Central memory CD4-positive, alpha-beta T cell (primary cell): ENCODE measurements around the gene CD300H.
"Not testable (repeated sequence)": the region's sequence is repeated elsewhere in the genome, so short reads cannot be mapped to it uniquely, and the experiment has no call there.

Experiments
- DNase-seq: peaks from one replicate; pipeline ENCODE4 v3.0.0; 2022

The CD300H gene

GRCh38 chr17:74525465-74525725 lies 41.9 kb downstream of the CD300H start:
- no peak for DNase-seq

DNA sequence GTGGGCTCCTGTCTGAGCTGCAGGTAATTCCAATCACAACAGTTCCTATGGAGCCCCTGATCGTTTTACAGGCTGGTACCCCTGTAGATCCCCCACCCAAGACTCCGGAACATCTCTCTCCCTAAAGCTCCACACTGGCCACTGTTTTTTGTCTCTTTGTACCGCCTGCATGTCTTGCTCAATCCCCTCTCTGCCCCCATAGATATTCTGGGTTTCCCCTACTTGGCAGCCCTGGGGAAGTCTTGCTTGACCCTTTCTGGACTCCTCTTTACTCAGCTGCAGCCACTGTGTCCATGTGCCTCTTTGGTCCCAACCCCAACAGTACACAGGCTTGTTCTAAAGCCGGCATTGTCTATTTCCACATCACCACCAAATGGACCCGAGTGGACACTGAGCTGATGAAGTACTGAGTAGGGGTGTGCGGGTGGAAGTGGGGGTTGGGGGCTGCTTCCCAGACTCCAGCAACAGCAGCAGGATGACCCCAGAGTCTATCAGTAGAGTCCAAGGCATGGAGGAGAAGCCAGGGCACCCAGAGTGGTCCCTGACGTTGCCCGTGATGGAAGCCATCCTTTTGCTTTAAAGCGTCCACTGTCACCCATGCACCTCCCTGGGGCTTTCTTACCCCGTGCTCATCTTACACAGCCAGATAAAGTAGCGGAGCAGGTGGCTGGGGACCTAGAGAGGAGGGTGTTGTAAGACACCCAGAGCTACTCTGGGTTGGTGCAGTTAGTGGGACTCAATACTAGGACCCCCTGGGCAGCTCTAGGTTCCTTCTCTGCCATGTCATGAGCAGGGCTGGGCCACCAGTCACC lies 42.5 kb downstream of the CD300H start:
- no peak for DNase-seq

DNA sequence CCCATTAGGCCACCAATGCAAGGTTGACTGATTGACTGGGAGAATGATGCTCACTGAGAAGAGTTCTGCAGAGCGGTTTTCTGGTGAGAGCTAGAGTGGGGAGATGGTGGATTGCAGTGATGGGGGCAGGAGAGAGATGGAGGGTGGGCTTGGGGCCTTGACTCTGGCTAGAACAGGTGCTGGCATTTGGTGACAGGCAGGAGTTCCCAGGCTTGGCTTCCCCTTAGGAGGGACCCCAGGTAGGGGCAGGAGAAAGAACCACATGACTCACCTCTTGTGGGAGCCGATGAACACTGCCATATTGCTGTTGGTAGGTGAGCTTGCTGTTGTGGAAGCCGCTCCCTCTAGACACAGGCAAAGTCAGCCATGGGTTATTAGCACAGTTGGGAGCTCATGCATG lies 44.0 kb downstream of the CD300H start:
- no peak for DNase-seq

DNA sequence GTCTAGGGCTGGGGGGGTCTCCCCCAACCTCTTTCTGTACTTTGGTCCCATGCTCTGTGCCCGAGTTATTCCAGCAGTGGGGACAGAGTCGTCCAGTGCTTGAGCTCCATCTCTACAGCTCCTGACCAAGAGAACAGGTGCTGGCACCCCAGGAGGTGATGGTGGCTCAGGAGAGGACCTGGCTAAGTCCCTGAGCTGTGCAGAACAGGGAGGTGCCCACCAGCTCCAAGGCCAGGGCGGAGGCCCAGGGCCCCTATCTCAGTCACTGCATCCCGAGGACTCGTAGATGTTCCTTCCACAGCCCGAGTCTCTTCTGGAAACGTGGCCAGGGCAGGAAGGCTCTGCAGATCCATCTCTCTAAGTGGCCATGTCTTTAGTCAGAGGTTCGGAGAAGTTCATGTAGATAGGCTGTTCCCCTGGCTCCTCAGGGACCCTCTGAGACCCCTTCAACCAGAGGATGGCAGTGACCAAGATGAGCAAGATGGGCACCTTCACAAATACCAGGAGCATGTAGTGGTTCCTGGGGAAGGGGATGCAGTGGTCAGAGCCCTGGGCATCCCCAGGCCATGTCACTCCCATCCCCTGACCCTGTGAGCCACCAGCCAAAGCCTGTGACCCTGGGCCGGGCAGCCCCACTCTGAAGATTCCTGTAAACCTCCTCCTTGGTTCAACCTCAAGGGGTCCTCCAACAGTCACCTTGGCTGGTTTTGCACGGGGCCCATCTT lies 44.8 kb downstream of the CD300H start:
- no peak for DNase-seq

- no peak for DNase-seq
These were observed 45.6 kb downstream of the CD300H start for GRCh38 chr17:74521701-74522201.

DNA sequence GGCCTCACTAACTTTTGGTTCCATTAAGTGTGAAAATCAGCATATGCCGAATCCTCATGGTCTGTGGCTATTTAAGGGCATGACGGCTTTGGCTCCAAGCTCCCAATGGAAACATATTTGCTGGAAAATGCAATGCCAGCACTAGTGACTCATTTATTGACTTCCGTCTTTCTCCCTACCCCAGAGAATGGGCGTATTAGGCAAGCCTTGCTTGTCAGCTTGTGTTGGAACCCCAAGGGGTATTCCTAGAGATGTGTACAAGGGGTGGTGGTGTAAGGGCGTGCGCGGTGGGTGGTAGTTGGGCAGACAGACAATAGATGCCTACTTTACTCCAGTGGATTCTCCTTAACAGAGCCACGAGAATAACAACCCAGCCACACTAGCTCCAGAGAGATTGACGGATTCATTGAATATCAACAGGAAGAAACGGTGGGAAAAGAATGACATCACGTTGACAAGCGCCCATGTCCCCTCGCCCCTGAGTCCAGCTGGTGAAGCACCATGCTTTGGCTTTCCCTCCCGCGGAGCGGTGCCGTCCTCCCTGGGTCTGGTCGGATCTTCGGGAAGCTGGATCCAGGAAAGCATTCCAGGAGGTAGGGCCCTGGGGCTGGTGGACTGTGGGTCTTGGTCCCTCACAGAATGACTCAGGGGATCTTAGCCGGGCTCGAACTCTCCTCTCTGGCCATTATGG lies 46.4 kb downstream of the CD300H start:
- no peak for DNase-seq

DNA sequence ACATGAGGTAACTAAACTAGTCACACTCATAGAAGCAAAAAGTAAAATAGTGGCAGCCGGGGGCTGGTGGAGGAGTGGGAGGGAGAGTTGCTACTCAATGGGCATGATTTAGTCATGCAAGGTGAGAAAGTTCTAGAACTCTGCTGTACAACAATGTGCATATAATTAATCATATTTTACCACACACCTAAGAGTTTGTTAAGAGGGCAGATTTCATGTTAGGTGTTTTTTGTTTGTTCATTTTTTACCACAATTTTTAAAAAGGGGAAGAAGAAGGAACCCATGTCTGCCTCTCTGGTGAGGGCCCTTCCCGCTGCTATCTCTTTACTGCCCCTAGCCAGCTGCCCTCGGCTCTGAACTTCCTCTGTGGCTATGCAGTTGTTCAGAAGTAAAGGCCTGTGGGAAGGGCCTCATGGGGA lies 47.3 kb downstream of the CD300H start:
- no peak for DNase-seq

DNA sequence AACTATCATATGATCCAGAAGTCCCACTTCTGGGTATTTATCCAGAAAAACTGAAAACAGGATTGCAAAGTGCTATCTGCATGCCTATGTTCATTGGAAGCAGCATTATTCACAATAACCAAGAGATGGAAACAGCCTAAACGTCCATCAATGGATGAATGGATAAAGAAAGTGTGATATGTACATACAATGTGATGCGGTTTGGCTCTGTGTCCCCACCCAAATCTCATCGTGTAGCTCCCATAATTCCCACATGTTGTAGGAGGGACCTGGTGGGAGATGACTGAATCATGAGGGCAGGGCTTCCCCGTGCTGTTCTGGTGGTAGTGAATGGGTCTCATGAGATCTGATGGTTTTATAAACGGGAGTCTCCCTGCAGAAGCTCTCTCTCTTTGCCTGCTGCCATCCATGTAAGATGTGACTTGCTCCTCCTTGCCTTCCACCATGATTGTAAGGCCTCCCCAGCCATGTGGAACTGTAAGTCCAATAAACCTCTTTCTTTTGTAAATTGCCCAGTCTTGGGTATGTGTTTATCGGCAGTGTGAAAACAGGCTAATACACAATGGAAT lies 48.8 kb downstream of the CD300H start:
- not testable (repeated sequence) for DNase-seq

DNA sequence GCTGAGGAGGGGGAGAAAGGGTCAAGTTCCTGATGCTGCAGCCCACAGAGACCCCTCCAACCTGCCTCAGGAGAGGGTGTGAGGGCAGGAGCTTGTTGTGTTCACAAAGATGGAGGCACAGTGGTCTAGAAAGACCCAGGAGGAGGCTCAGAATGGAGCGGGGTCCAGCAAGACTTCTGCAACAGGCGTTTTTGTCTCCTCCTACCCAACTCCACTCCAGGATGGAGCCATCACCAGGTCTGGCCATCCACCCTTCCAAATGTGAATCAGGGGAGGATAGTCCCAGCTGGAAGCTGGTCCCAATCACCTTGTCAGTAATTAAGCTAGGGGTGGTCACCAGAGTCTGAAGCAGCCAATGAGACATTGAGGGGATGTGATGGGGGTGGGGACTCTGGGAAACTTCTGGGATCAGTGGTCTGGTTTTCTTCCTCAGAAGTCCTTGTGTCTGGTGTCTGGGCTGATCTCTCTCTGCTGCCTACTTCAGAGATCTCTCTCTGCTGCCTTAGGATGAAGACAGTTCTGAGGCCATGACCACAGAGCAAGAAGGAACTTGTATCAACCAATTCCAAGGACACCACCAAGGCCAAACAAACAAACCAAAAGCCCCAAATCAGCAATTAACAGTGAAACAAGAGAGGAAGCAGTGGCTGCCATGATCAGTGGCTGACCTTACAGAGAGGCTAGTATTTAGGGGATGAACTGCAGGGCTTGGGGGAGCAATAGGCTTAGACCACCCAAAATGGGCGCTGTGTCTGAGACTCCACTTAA lies 50.6 kb downstream of the CD300H start:
- no peak for DNase-seq

- no peak for DNase-seq
These were observed 51.4 kb downstream of the CD300H start for GRCh38 chr17:74515941-74516340.

DNA sequence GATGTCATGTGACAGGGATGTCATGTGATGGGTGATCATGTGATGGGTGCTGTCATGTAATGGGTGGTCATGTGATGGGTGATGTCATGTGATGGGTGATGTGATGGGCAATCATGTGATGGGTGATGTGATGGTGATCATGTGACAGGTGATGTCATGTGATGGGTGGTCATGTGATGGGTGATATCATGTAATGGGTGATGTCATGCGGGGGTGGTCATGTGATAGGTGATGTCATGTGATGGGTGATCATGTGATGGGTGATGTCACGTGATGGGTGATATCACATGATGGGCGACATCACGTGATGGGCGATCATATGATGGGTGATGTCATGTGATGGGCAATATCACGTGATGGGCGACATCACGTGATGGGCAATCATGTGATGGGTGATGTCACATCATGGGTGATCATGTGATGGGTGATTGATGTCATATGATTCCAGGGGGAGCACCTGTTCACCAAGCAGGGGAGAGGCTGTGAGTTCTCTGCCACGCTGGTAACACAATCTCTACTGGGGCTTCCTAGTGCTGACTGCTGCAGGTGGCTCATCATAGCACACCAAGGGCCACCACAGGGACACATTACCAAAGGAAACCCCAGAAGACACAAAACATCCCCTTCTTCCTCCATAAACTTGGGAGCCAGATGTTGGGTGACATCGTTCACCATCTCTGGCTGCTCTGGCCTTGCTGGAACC lies 52.5 kb downstream of the CD300H start:
- no peak for DNase-seq

DNA sequence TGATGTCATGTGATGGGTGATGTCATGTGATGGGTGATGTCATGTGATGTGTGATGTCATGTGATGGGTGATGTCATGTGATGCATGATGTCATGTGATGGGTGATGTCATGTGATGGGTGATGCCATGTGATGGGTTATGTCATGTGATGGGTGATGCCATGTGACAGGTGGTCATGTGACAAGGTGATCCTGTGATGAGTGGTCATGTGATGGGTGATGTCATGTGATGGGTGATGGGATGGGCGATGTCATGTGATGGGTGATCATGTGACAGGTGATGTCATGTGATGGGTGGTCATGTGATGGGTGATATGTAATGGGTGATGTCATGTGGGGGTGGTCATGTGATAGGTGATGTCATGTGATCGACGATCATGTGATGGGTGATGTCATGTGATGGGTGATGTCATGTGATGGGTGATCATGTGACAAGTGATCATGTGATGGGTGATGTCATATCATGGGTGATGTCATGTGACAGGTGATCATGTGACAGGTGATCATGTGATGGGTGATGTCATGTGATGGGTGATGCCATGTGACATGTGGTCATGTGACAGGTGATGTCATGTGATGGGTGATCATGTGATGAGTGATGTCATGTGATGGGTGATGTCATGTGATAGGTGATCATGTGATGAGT lies 53.2 kb downstream of the CD300H start:
- peak; percentile 52 for DNase-seq

DNA sequence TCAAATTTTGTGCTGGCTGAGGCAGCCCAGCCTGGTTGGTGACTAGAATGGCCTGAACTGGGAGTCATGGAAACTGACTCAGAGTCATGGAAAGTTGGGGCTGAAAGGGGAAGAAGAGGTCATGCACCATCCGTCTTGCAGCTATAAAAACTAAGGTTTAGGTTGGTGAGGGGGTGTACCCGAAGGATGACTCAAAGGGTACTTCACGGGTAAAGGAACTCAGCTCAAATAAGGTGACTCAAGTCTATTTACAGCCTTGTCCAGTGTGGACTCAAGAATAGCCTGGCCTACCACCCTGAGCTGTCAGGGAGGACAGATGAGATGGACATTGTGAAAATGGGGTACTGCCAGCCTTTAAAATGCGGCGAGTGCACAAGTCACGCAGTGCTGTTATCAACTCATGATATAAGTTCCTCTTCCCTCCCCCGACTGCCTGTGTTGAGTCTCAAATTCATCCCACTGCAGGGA lies 54.7 kb downstream of the CD300H start:
- DNase-seq, result no peak

GRCh38 chr17:74512036-74512435 lies 55.3 kb downstream of the CD300H start:
- DNase-seq, result no peak
